Spinal cord (tissue), 10 donors: ENCODE data around the gene ZNF786. TPM values are rescaled to one million over a fixed set of nuclear protein-coding genes. Genes with fewer than 3 reads are reported as not detected.

ENCODE experiments used
- DNase-seq, 6 donors: peaks; one replicate each; pipeline versions ENCODE4 v3.0.0 to v3.0.0-alpha.2; 2013 to 2015; ENCODE audit warnings: low spot score in 6 of 6, low read depth in 4 of 6
- H3K27ac ChIP-seq: one replicate; pipeline ENCODE4 v1.5.1; 2013; ENCODE audit warnings: low read depth, low read length, control low read depth
- H3K27me3 ChIP-seq: one replicate; pipeline ENCODE4 v1.6.1; 2013; ENCODE audit warnings: low read length; ENCODE audit not compliant: control insufficient read depth, insufficient read depth
- H3K36me3 ChIP-seq: one replicate; pipeline ENCODE4 v1.6.1; 2013; ENCODE audit warnings: low read length; ENCODE audit not compliant: control insufficient read depth, insufficient read depth
- H3K4me1 ChIP-seq: one replicate; pipeline ENCODE4 v1.6.1; 2013; ENCODE audit warnings: low read length; ENCODE audit not compliant: control insufficient read depth, insufficient read depth
- H3K4me3 ChIP-seq: one replicate; pipeline ENCODE4 v1.5.1; 2013; ENCODE audit warnings: low read depth, low read length, control low read depth
- H3K9me3 ChIP-seq: one replicate; pipeline ENCODE4 v1.6.1; 2013; ENCODE audit warnings: low read length; ENCODE audit not compliant: control insufficient read depth, insufficient read depth
- WGBS: methylation state at CpG from one replicate; pipeline ENCODE4 v1.1.5; 2013; ENCODE audit warnings: missing lambda C conversion rate; ENCODE audit not compliant: insufficient coverage; 5-methylcytosine and 5-hydroxymethylcytosine counted together
- polyA plus RNA-seq, 2 donors: library from polyadenylated mRNA; unstranded; fragments of 120-200 nt; gene quantifications; one replicate each; pipeline ENCODE4 v1.2.1, GENCODE V29; 2013; ENCODE audit not compliant: insufficient read length in 2 of 2
- total RNA-seq, 2 donors: library from RNA; depleted of rRNA in 1 of 2; stranded (reverse); fragments of 120-200 nt in 1 of 2; fragments of >200 nt in 1 of 2; gene quantifications; one replicate each; pipeline versions ENCODE4 v1.2.3 to v1.2.4, GENCODE V29; 2013 to 2014
- donor health status: healthy.

Gene ZNF786
- total and polyA plus RNA-seq, 4 donors = 9.6 to 10.8 (median 10.0) TPM

DNA sequence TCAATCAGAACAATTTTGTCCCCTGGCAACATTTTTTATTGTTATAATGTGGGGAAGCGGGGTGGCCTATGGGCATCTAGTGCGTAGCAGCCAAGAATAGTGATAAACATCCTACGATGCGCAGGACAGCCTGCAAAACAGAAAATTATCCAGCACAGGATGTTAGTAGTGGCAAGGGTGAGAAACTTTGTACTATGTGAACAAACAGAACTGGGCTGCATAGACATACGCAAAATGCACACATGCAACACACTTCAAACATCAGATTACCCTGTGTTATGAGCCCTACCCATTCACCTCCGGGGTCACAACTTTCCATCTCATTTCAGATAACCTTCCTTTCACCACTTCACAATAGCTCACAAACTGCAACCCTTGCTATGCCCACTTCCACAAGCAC lies 3.1 kb downstream of the ZNF786 start:
- whole genome bisulfite sequencing = 90% methylated on average over 3 of the region's 6 CpGs
- Histone ChIP-seq H3K36me3 (peaks cover 4% of the 10 kb centered on the region), H3K27ac (no peak overlapping the region), H3K4me1 (peaks cover 19% of the 10 kb centered on the region), H3K27me3 (no peaks in the 10 kb centered on the region), H3K4me3 (no peak overlapping the region), H3K9me3 (no peaks in the 10 kb centered on the region)
- no peak for DNase-seq

- Histone ChIP-seq H3K27me3 (no peaks in the 10 kb centered on the region), H3K9me3 (no peaks in the 10 kb centered on the region), H3K36me3 (peaks cover 4% of the 10 kb centered on the region), H3K4me3 (no peak overlapping the region), H3K4me1 (peaks cover 12% of the 10 kb centered on the region), H3K27ac (no peak overlapping the region)
- no CpG with 5 or more reads among the region's 1 CpG for WGBS
- no peak for DNase-seq
Observed at GRCh38 chr7:149085866-149086265, 4.7 kb downstream of the ZNF786 start.

DNA sequence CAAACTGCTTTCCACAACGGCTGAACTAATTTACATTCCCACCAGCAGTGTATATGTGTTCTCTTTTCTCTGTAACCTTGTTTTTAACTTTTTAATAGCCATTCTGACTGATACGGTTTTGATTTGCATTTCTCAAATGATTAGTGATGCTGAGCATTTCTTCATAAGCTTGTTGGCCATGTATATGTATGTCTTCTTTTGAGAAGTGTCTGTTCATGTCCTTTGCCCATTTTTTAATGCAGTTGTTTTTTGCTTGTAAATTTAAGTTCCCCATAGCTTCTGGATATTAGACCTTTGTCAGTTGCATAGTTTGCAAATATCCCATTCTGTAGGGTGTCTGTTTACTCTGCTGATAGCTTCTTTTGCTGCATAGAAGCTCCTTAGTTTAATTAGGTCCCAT lies 6.1 kb downstream of the ZNF786 start:
- H3K9me3 ChIP-seq = no peaks in the 10 kb centered on the region
- peaks cover 7% of the 10 kb centered on the region for H3K36me3 ChIP-seq
- no CpG with 5 or more reads among the region's 2 CpGs for WGBS
- peaks cover 6% of the 10 kb centered on the region for H3K4me1 ChIP-seq
- H3K27me3 ChIP-seq = no peaks in the 10 kb centered on the region
- no peak overlapping the region for H3K27ac ChIP-seq
- no peak overlapping the region for H3K4me3 ChIP-seq
- DNase-seq = no peak

- Histone ChIP-seq H3K27me3 (no peaks in the 10 kb centered on the region), H3K27ac (no peak overlapping the region), H3K4me3 (no peak overlapping the region), H3K36me3 (peaks cover 14% of the 10 kb centered on the region), H3K9me3 (no peaks in the 10 kb centered on the region), H3K4me1 (no peaks in the 10 kb centered on the region)
- 100% methylated on average over 2 of the region's 6 CpGs for WGBS
- DNase-seq = no peak
Observed at GRCh38 chr7:149081914-149082313, 8.6 kb downstream of the ZNF786 start.

DNA sequence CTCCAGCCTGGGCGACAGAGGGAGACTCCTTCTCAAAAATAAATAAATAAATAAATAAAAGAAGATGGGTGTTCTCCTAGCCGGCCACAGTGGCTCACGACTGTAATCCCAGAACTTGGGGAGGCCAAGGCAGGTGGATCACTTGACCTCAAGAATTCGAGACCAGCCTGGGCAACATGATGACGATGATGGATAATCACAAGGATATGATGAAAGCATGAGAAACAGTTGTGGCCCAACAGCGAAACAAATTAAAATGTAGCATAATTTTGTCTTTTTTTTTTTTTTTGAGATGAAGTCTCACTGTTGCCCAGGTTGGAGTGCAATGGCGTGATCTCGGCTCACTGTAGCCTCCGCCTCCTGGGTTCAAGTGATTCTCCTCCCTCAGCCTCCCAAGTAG lies 12.9 kb downstream of the ZNF786 start:
- no peaks in the 10 kb centered on the region for H3K9me3 ChIP-seq
- H3K27me3 ChIP-seq = no peaks in the 10 kb centered on the region
- H3K4me3 ChIP-seq = no peak overlapping the region
- H3K4me1 ChIP-seq = no peaks in the 10 kb centered on the region
- WGBS = 96% methylated on average over 4 of the region's 9 CpGs
- no peak overlapping the region for H3K27ac ChIP-seq
- no peak for DNase-seq
- H3K36me3 ChIP-seq = peaks cover 17% of the 10 kb centered on the region

- H3K9me3 ChIP-seq = no peaks in the 10 kb centered on the region
- DNase-seq = no peak
- no peak overlapping the region for H3K4me3 ChIP-seq
- no peaks in the 10 kb centered on the region for H3K27me3 ChIP-seq
- no peak overlapping the region for H3K27ac ChIP-seq
- no peaks in the 10 kb centered on the region for H3K4me1 ChIP-seq
- no CpG with 5 or more reads among the region's 2 CpGs for WGBS
- peaks cover 39% of the 10 kb centered on the region for H3K36me3 ChIP-seq
Observed at GRCh38 chr7:149075286-149075685, 15.2 kb downstream of the ZNF786 start.

- Histone ChIP-seq H3K4me1 (no peaks in the 10 kb centered on the region), H3K27ac (no peak overlapping the region), H3K9me3 (no peaks in the 10 kb centered on the region), H3K27me3 (no peaks in the 10 kb centered on the region), H3K36me3 (peaks cover 40% of the 10 kb centered on the region), H3K4me3 (no peak overlapping the region)
- DNase-seq = no peak
- no CpG with 5 or more reads among the region's 3 CpGs for WGBS
Observed at GRCh38 chr7:149074116-149074885, 16.2 kb downstream of the ZNF786 start.

DNA sequence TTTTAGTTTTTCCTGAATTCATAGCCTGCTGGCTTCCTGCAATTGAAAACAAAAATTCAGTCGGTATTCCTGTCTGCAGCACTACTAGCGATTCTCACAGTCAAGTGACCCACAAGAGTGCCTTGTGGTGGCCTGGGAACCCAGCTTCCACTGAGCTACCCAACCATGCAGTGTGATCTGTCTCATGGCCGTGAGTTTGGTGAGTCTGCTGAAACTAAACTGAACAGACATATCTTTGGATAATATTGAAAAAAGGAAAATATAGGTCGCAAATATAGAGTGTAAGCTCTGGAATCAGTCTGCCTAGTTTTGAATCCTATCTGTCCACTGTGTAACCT lies 18.1 kb downstream of the ZNF786 start:
- no peaks in the 10 kb centered on the region for H3K27me3 ChIP-seq
- H3K9me3 ChIP-seq = no peaks in the 10 kb centered on the region
- WGBS = 100% methylated on average over 1 of the region's 4 CpGs
- no peak overlapping the region for H3K27ac ChIP-seq
- peaks cover 47% of the 10 kb centered on the region for H3K36me3 ChIP-seq
- DNase-seq = no peak
- no peak overlapping the region for H3K4me3 ChIP-seq
- H3K4me1 ChIP-seq = no peaks in the 10 kb centered on the region

- Histone ChIP-seq H3K27me3 (no peaks in the 10 kb centered on the region), H3K27ac (no peak overlapping the region), H3K9me3 (no peaks in the 10 kb centered on the region), H3K36me3 (peaks cover 48% of the 10 kb centered on the region), H3K4me3 (no peak overlapping the region), H3K4me1 (no peaks in the 10 kb centered on the region)
- no peak for DNase-seq
- 72% methylated on average over 45 of the region's 46 CpGs for WGBS
Observed at GRCh38 chr7:149071641-149072437, 18.7 kb downstream of the ZNF786 start.

DNA sequence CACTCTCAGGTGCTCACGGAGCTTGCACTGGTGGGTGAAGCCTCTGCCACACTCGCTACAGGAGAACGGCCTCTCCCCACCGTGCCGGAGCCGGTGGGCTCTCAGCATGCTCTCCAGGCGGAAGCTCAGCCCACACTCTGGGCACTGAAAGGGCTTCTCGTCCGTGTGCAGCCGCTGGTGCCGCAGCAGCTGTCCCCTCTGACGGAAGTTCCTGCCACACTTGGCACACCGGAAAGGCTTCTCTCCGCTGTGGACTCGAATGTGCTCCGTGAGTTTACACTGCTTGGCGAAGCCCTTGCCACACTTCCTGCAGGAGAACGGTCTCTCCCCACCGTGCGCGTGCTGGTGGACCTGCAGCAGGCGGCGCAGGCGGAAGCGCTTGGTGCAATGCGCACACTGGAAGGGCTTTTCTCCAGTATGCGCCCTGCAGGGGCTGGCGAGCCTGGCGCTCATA lies 19.3 kb downstream of the ZNF786 start:
- H3K4me3 ChIP-seq = no peak overlapping the region
- H3K36me3 ChIP-seq = peaks cover 45% of the 10 kb centered on the region
- H3K27ac ChIP-seq = no peak overlapping the region

More for the DNA sequence above, 19.3 kb downstream of the ZNF786 start:
- DNase-seq = no peak
- no peaks in the 10 kb centered on the region for H3K4me1 ChIP-seq
- 96% methylated on average over 29 of the region's 29 CpGs for WGBS
- no peaks in the 10 kb centered on the region for H3K27me3 ChIP-seq
- H3K9me3 ChIP-seq = no peaks in the 10 kb centered on the region
